NCI-H510A treated with DMSO at 0.1 percent for 48 hours (cell line): ENCODE measurements around the gene LRRC7.

Source experiments
- DNase-seq: peaks from one replicate; lab custom pipeline; 2025; lab: John Stamatoyannopoulos, UW

LRRC7 gene

GRCh38 chr1:70091811-70092210 lies 524.1 kb downstream of the LRRC7 start:
- no peak for DNase-seq

- DNase-seq, result no peak
These were observed 524.8 kb downstream of the LRRC7 start for GRCh38 chr1:70092526-70092925.

- no peak for DNase-seq
These were observed 525.7 kb downstream of the LRRC7 start for GRCh38 chr1:70093250-70093975.

GRCh38 chr1:70101231-70101630 lies 533.5 kb downstream of the LRRC7 start:
- no peak for DNase-seq

GRCh38 chr1:70101774-70102173 lies 534.1 kb downstream of the LRRC7 start:
- DNase-seq, result no peak

DNA sequence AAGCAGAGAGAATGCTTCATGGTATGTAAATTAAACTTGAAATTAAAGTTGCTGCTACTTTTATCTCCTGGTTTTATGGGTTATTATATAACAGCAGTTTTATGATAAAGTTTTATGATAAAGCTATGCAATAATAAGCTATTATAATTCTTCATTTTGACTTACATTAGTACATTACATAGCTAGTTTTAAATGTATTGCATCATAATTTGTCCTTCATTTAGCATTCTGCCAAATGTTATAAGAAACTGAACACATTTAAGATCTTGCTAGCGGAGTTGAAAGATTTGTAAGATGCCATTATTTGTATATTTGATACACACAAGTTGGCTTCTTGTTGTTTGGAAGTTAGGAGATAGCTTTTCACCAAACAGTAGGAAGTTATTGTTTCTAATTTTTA lies 536.0 kb downstream of the LRRC7 start:
- DNase-seq, result no peak

DNA sequence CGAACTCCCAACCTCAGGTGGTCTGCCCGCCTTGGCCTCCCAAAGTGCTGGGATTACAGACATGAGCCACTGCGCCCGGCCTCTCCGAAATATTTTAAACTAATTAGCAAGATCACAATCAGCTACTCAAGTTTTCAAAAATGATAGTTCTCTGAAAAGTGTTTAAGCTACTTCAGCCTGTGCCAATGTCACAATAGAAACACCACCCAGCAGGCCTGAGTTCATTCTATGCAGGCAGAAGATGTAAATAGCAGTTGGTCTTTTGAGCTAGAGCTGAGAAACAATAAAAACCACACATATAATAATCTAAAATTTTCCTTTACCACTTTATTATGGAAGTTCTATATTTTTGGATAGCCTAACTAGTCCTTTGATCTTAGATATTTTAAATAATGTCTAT lies 541.5 kb downstream of the LRRC7 start:
- no peak for DNase-seq

- DNase-seq, result no peak
These were observed 545.1 kb downstream of the LRRC7 start for GRCh38 chr1:70112838-70113237.

DNA sequence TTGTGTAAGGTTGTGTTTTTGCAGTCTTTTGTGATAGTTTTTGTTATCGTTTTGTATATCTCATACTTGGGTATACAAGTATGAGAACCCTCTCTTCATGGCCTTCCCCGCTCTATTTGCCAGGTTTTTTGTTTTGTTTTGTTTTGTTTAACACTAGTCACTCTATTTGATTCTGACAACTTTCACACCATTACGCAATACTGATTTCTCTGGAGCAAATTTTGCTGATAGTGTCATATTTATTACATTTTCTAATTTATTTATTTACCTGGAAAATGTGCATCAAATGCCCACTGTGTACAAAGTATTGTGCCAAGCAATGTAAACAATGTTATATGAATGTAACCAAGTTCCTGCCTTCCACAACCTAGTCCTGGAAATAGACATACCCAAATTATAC lies 547.6 kb downstream of the LRRC7 start:
- no peak for DNase-seq

- no peak for DNase-seq
These were observed 549.3 kb downstream of the LRRC7 start for GRCh38 chr1:70117046-70117445.

DNA sequence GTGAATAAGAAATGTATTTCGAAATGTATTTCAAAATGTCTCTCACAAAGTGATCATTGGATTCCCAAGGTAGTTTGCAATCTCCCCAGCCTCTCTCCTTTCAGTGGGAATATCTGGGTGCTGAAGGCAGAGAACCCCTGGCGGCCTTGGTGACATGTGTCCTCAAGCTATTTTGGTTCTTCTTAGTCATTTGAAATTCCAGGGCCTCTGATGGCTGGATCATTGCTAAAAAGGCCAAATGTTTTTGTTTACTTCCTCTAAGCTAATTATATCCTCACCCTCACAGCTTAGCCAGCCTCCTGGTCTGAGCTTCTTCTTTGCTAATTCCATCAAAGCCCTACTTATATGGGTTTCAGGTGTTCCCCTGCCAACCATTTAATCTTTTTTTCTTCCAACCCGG lies 566.4 kb downstream of the LRRC7 start:
- no peak for DNase-seq

DNA sequence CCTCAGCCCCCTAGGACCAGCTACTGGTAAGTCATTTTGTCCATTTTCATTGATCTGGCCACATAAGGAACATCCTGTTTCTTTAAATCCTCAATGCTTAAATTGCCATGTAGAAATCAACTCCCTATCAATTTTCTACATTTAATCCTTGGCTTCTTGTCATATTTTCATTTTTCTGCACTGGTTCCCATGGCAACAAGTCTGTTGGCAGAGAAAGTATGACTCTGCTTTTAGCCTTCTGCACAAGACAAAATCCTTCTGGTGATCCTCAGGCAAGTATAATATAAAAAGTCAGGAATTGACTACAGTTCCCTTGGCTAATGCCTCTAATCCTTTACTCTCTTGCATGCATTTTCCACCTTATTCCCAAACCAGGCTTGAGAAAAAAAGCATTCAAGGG lies 572.6 kb downstream of the LRRC7 start:
- DNase-seq, result no peak

GRCh38 chr1:70140894-70141293 lies 573.2 kb downstream of the LRRC7 start:
- no peak for DNase-seq

GRCh38 chr1:70142075-70142474 lies 574.4 kb downstream of the LRRC7 start:
- no peak for DNase-seq

DNA sequence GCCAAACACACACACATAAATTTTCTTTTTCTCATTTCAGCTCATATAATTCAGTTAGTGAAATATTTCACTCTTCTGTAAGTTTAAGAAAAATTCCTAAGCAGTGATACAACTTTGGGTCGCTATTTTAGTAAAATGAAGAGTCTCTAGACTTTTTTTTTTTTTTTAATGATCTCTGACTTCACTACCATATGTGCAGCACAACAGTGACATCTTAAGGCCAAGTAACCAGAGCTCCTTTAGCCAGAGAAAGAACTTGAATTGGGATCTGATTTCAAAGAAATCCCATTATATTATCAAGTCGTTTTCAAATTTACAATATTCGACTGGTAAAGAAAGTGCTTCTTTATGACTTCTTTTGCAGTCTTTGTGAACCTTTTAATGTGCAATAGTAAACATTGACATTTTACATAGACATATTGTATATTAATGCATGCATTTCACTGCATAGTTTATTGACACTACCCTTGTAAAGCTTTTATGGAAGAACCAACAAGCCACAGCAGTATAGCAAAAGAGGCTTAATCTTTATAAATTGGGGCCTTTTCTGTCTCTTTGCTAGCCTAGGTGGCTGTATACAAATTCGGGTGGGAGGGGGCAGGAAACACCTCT lies 575.4 kb downstream of the LRRC7 start:
- DNase-seq, result no peak

- no peak for DNase-seq
These were observed 578.8 kb downstream of the LRRC7 start for GRCh38 chr1:70146488-70146887.

GRCh38 chr1:70150444-70150843 lies 582.7 kb downstream of the LRRC7 start:
- DNase-seq, result no peak

GRCh38 chr1:70153739-70154138 lies 586.0 kb downstream of the LRRC7 start:
- no peak for DNase-seq

GRCh38 chr1:70156529-70157120 lies 588.9 kb downstream of the LRRC7 start:
- DNase-seq, result no peak

DNA sequence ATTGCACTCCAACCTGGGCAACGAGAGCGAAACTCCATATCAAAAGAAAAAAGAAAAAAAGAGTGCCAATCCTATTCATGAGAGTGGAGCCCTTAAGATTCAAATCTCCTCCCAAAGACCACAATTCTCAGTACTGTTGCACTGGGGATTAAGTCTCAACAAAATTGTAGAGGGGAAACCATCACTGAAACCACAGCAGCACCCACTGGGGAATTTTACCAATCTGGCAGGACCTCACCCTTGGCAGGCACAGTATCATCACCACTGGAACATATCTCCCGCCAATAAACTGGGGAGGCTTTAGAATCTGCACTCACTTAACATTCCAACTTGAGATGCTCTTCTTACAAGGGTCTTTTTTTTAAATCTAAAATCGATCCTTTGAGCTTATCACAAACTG lies 596.6 kb downstream of the LRRC7 start:
- DNase-seq, result no peak

- no peak for DNase-seq
These were observed 600.6 kb downstream of the LRRC7 start for GRCh38 chr1:70168283-70168682.

DNA sequence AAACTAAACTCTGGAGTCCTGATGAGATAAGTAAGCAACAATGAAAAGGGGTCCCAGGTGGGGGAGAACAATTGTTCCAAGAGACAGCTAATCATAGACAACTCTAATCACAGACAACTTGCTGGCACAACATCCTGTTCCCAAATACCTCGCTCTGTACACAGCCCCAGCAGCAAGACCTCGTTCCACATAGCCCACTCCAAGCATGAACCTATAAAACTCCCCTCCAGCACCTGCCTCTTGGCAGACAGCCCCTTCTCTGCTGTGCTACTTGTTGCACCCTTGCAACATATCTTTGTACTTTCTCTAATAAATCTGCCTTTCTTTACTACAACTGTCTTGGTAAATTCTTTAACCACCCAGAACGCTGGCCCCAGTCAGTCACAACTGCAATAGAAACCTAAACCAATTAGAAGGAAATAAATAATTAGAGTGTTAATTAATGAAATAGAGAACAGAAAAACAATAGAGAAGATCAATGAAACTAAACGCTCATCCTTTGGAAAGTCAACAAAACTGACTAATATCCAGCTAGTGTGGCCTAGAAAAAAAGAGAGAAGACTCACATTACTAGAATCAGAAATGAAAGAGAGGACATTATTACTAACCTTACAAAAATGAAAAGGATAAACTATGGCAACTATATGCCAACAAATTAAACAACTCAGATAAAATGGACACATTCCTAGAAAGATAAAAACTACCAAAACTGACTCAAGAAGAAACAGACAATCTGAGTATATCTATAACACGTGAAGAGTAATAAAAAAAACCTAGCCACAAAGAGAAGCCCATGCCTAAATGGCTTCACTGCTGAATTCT lies 601.5 kb downstream of the LRRC7 start:
- DNase-seq, result no peak

GRCh38 chr1:70171512-70171911 lies 603.8 kb downstream of the LRRC7 start:
- DNase-seq, result no peak
